HEK293T (cell line): ENCODE results near the gene E4F1.

ENCODE experiments used
- CTCF ChIA-PET: fragments of 350-600 bp; formaldehyde crosslinking; extraction: SDS; loops from one replicate; lab custom pipeline; 2021; ENCODE audit warnings: antibody characterized with exemption, inconsistent platforms; lab: Yijun Ruan, JAX
- POLR2A ChIA-PET: fragments of 350-600 bp; formaldehyde crosslinking; extraction: SDS; loops from one replicate; lab custom pipeline; 2020; ENCODE audit warnings: antibody characterized with exemption, inconsistent platforms; lab: Yijun Ruan, JAX
- DNase-seq: peaks from one replicate; pipeline ENCODE4 v3.0.0; 2012; ENCODE audit warnings: mixed read lengths; ENCODE audit errors: extremely low spot score
- ARNT ChIP-seq: fragments of 450-650 bp; IDR thresholded peaks from 2 replicates; pipeline ENCODE4 v1.6.1; 2017; ENCODE audit warnings: mild to moderate bottlenecking
- BHLHE40 ChIP-seq: fragments of 450-650 bp; IDR thresholded peaks from 2 replicates; pipeline ENCODE4 v1.6.1; 2016; ENCODE audit warnings: mild to moderate bottlenecking, moderate library complexity, borderline replicate concordance
- CTBP1 ChIP-seq: fragments of 450-650 bp; IDR thresholded peaks from 2 replicates; pipeline ENCODE4 v1.6.1; 2016; ENCODE audit warnings: borderline replicate concordance
- ELF4 ChIP-seq: fragments of 450-650 bp; IDR thresholded peaks from 2 replicates; pipeline ENCODE4 v1.6.1; 2017; ENCODE audit warnings: antibody characterized with exemption
- FOXA1 ChIP-seq: fragments of 450-650 bp; IDR thresholded peaks from 2 replicates; pipeline ENCODE4 v1.6.1; 2016; ENCODE audit warnings: mild to moderate bottlenecking
- FOXK2 ChIP-seq: fragments of 450-650 bp; IDR thresholded peaks from 2 replicates; pipeline ENCODE4 v1.6.1; 2016; ENCODE audit warnings: mild to moderate bottlenecking
- FOXM1 ChIP-seq: fragments of 450-650 bp; IDR thresholded peaks from 2 replicates; pipeline ENCODE4 v1.6.1; 2017; ENCODE audit warnings: mild to moderate bottlenecking, borderline replicate concordance
- HDGF ChIP-seq: fragments of 450-650 bp; IDR thresholded peaks from 2 replicates; pipeline ENCODE4 v1.6.1; 2017; ENCODE audit warnings: antibody characterized with exemption, borderline replicate concordance
- L3MBTL2 ChIP-seq: fragments of 450-650 bp; conservative IDR thresholded peaks from 2 replicates; pipeline ENCODE4 v1.6.1; 2016; ENCODE audit warnings: mild to moderate bottlenecking
- LEF1 ChIP-seq: fragments of 450-650 bp; IDR thresholded peaks from 2 replicates; pipeline ENCODE4 v1.6.1; 2017; ENCODE audit warnings: mild to moderate bottlenecking, borderline replicate concordance
- NFRKB ChIP-seq: fragments of 450-650 bp; IDR thresholded peaks from 2 replicates; pipeline ENCODE4 v1.6.1; 2016; ENCODE audit warnings: mild to moderate bottlenecking, moderate library complexity
- PKNOX1 ChIP-seq: fragments of 450-650 bp; IDR thresholded peaks from 2 replicates; pipeline ENCODE4 v1.6.1; 2016
- SP1 ChIP-seq: fragments of 450-650 bp; IDR thresholded peaks from 2 replicates; pipeline ENCODE4 v1.6.1; 2017
- SUZ12 ChIP-seq: fragments of 450-650 bp; IDR thresholded peaks from 2 replicates; pipeline ENCODE4 v1.6.1; 2016; ENCODE audit warnings: mild to moderate bottlenecking
- TARDBP ChIP-seq: fragments of 450-650 bp; IDR thresholded peaks from 2 replicates; pipeline ENCODE4 v1.6.1; 2016
- ZNF384 ChIP-seq: fragments of 450-650 bp; IDR thresholded peaks from 2 replicates; pipeline ENCODE4 v1.6.1; 2016

The E4F1 gene

GRCh38 chr16:2236337-2237101 lies 13.1 kb downstream of the E4F1 start, which contains the start of gene DNASE1L2:
Gene DNASE1L2, plus strand, starts transcription at chr16:2236444. Its CDS starts 373 bp downstream, at chr16:2236817.
- DNase-seq, result no peak
- no peak for TF ChIP-seq TARDBP
- POLR2A ChIA-PET, result interaction anchor here (0.6 to 1.4 kb wide), 4 partner anchors 13 to 81 kb away, joined by 3 to 4 read pairs (median 4); partner anchors contain the start of genes ECI1 and TRAF7
- CTCF ChIA-PET, result no interaction called here

GRCh38 chr16:2237102-2237482 lies 13.7 kb downstream of the E4F1 start:
- no peak for TF ChIP-seq HDGF
- TF ChIP-seq SUZ12, result no peak
- no peak for TF ChIP-seq FOXK2
- no peak for TF ChIP-seq ZNF384
- TF ChIP-seq FOXM1, result no peak
- TF ChIP-seq FOXA1, result no peak
- no peak for TF ChIP-seq BHLHE40
- TF ChIP-seq L3MBTL2, result no peak
- TF ChIP-seq TARDBP, result no peak
- TF ChIP-seq PKNOX1, result no peak
- CTCF ChIA-PET, result no interaction called here
- POLR2A ChIA-PET, result interaction anchor here (1.4 kb wide), 2 partner anchors 13 to 15 kb away, joined by 4 read pairs; partner anchors contain the start of gene ECI1
- no peak for DNase-seq

DNA sequence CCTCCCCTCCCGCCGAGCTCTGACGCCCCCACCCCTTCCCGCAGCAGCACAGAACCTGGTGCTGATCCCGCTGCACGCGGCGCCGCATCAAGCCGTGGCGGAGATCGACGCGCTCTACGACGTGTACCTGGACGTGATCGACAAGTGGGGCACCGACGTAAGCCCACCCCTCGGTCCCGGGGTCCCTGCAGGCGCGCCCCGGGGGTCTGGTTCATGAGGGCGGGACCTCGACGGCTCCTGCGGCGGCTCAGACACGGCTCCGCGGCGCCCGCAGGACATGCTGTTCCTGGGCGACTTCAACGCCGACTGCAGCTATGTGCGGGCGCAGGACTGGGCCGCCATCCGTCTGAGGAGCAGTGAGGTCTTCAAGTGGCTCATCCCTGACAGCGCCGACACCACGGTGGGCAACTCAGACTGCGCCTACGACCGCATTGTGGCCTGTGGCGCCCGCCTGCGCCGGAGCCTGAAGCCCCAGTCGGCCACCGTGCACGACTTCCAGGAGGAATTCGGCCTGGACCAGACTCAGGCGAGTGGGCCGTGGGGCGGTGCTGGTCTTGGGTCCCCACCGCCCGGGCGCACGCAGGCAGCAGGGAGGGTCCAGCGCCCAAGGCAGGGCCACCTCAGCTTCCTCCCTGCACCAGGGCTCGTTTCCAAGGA lies 14.2 kb downstream of the E4F1 start:
- ChIA-PET CTCF (no interaction called here), POLR2A (interaction anchor here (1.4 to 1.5 kb wide), 2 partner anchors 14 to 23 kb away, joined by 4 to 8 read pairs; partner anchors contain the start of genes ECI1 and PGP)
- DNase-seq, result no peak
- TF ChIP-seq SP1, result no peak
- no peak for TF ChIP-seq ARNT
- TF ChIP-seq ZNF384, result no peak
- no peak for TF ChIP-seq BHLHE40
- no peak for TF ChIP-seq FOXM1
- TF ChIP-seq LEF1, result no peak
- no peak for TF ChIP-seq SUZ12
- no peak for TF ChIP-seq FOXA1
- TF ChIP-seq PKNOX1, result no peak
- TF ChIP-seq CTBP1, result no peak
- TF ChIP-seq HDGF, result no peak
- no peak for TF ChIP-seq ELF4
- no peak for TF ChIP-seq FOXK2
- no peak for TF ChIP-seq NFRKB
- TF ChIP-seq TARDBP, result no peak
- TF ChIP-seq L3MBTL2, result no peak

DNA sequence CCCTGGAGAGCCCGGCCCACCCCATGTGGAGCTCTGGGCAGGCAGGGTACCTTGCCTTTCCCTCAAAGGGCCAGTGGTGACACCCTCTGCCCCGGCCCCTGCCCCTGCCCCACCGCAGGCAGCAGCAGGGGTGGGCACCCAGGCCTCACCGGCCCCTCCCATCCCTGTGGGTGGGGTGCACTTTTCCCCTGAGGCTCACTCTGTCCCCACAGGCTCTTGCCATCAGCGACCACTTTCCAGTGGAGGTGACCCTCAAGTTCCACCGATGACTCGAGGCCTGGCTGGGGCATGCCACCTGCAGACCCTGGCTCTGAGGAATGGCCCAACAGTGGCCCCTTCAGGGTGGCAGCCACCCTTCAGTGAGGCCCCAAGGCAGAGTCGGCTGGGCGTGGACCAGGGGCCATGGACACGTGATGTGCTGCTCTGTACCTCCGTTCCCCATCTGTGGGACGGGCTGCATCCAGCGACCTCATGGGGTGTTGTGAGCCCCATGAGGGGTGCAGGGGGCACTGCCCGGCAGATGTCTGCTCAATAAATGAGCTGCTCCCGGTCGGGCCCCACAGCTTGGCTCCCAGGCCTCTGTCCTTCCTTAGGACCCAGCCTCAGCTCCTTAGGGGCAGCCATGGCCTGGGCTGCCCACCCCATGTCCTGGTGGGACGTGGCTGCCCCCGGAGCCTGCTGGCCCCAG lies 14.9 kb downstream of the E4F1 start:
- ChIA-PET CTCF (interaction anchor here (0.6 to 0.7 kb wide), 2 partner anchors 13 to 215 kb away, joined by 4 read pairs; partner anchors contain the start of gene ECI1), POLR2A (interaction anchor here (0.7 to 1.5 kb wide), 4 partner anchors 13 to 23 kb away, joined by 3 to 8 read pairs (median 4); partner anchors contain the start of genes ECI1 and PGP)

More for the DNA sequence above, 14.9 kb downstream of the E4F1 start:
- DNase-seq, result no peak
- no peak for TF ChIP-seq FOXK2
- no peak for TF ChIP-seq FOXM1
- no peak for TF ChIP-seq TARDBP
- no peak for TF ChIP-seq CTBP1
- TF ChIP-seq SUZ12, result no peak
- TF ChIP-seq HDGF, result no peak
- TF ChIP-seq LEF1, result no peak
- no peak for TF ChIP-seq NFRKB
- no peak for TF ChIP-seq L3MBTL2
- no peak for TF ChIP-seq FOXA1
- TF ChIP-seq ELF4, result no peak
- TF ChIP-seq ZNF384, result no peak
- TF ChIP-seq ARNT, result no peak
- no peak for TF ChIP-seq PKNOX1
- no peak for TF ChIP-seq BHLHE40
- TF ChIP-seq SP1, result no peak
